Activated T-cell treated with anti-CD3 and anti-CD28 coated beads, Interleukin-2, amount 50 U/mL, for 1 hour (primary cell): ENCODE data around the gene DLGAP1.

Source experiments
- DNase-seq: peaks from one replicate; pipeline ENCODE4 v3.0.0-alpha.2; 2020

Gene DLGAP1

DNA sequence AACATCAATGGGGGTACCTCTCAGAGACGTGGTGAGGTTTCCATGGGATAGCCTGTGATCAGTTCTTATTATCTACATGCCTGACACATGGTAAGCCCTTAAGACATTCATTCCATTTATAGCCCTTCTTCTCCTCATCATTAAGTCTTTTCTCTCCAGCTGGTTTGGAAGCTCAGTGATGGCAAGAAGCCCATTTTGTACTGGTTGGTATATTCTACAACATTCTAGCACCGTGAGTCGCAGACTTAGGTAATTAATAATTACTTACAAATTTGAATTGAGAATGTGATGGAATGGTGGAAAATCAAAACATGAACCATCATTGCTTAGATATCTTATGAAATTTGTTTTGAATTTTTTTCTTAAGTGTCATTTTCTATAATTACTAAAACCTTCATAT lies 472.6 kb downstream of the DLGAP1 start:
- no peak for DNase-seq

DNA sequence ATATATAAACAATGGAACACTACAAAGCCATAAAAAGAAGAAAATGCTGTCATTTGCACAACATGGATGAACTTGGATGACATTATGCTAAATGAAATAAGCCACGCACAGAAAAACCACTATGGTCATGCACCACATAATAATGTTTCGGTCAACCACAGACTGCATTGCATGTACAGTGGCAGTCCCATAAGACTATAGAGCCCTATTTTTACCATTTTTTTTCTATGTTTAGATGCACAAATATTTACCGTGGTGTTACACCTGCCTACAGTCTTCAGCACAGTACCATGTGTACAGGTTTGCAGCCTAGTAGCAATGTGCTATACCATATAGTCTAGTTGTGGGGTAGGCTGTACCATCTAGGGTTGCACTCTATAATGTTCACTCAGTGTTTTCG lies 476.1 kb downstream of the DLGAP1 start:
- no peak for DNase-seq

DNA sequence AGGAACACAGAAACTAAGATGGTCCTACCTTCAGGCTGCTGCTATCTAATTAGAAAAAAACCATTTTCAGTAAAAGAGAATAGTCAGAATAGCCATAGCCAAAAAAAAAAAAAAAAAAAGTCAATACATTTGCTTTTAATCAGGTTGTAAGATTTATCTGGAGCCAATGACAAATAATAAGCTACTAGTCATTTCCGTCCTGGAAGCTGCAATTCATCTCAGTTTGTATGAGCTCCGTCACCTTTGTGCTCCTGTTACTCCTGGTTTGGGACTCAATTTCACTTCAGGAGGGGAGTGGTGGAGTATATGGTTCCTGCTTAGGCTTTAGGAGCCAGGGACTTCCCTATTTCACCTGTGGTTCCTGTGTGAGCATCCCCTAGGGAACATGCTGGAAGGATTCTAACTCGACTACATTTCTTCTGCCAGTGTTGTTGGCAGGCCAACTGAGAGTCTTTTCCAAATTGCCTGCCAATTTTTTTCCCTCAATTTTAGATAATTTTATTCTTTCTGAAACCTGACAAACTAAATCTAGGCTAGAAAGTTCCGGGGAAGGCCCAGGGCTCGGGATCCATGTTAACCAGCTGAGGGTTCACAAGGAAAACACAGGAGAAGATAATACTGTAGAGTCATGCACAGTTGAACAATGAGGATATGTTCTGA lies 481.8 kb downstream of the DLGAP1 start:
- DNase-seq: no peak

DNA sequence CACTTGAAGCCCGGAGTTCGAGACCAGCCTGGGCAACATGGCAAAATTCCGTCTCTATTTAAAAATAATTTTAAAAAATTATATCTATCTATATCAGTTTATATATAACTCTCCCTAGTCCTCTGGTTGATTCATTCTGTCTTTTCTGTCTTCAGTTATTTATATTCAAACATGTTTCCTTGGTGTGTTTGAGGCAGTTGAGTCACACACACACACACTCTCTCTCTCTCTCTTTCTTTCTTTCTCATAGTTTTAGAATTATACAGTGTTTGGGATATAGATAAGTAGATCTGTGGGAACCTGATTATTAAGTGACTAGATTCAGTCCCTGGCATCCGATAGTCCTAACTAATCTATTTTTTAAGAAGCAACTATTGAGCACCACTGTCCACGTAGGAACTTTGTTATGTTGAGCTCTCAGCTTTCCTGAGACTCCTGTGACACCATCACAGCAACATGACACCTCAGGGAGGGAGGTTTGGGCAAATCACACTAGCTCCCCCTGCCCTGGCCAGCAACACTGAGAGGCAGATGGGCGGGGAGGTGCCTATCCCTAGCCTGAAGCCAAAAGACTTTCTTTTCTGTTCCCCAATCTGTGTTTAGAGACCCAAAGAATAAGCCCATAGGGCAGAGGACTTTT lies 482.7 kb downstream of the DLGAP1 start:
- DNase-seq: no peak

DNA sequence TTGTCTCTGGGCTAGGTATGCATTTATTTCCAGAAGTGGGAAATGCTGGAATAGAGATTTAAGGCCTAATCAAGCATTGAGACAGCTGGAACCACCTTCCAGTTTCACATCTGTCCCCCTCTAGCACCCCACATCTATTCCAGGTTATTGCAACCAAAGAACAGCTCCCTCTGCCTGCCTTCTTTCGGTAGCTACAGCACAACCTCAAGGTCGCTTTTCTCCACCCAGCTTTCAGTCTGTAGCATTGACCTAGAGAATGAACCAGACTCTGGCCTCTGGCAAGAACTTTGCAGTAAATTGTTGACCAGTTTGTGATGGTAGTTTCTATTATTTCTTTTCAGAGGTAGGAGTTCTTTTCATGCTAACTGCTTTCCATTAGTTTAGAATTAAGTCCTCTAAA lies 484.2 kb downstream of the DLGAP1 start:
- DNase-seq: no peak

DNA sequence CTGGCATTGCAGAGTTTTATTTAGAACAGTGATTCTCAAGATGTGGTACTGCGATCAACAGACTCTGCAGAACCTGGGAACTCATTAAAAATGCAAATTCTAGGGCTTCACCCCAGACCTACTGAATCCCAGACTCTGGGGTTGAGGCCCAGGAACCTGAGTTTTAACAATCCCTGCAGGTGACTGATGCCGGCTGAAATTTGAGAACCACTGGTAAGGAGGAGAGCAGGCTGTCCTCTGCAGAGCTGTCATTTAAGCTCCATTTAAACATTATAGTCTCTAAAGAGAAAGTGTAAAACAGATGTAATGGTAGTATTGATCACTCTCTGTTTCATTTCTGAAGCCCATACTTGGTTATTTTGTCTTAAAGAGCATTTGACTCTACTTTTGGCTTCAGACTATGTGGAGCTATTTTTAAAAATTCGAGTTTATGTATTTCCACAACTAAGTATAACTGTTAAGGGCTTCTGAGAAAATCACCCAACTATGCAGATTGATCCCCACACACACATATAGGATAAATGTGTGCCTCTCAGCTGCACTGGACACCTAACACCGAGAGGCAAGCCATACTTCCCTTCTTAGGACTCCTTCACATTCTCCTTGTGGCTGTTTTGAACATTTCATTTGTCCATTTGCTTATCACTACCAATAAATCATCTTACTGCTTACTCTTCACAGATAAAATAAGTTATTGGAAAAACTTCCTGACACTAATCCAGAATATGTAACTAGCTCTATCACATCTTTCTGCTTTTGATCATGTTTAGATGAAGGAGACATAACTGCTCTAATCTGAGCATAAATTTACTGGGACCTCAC lies 487.5 kb downstream of the DLGAP1 start:
- DNase-seq: no peak

DNA sequence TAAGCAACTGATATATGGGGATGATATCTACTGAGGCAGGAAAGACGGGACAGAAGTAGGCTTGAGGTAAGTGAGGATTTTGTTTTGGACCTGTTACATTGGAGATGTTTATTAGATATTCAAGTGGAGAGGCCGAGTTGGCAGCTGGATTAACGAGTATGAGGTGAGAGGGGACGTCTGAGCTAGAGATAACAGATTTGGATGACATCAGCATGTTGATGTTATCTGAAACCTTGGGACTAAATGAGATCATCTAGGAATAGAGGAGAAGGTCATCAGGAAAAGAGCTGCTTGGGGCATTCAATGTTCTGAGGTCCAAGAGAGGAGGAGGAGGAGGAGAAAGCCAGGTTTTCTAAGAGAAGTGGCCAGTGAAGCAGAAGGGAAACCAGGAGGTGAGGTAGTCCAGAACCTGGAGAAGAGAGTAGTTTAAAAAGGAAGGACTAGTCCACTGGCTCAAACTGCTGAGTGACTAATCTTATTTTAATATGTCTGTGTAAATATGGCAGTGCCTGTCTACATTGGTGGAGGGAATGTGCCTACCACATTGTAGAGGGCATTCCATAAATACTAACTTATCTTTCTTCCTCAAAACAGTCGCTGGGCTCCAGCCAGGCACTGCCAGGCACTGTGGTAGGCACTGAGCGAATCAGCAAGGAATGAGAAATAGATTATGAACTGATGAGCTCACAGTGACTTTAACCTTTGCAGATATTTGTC lies 488.3 kb downstream of the DLGAP1 start:
- no peak for DNase-seq

DNA sequence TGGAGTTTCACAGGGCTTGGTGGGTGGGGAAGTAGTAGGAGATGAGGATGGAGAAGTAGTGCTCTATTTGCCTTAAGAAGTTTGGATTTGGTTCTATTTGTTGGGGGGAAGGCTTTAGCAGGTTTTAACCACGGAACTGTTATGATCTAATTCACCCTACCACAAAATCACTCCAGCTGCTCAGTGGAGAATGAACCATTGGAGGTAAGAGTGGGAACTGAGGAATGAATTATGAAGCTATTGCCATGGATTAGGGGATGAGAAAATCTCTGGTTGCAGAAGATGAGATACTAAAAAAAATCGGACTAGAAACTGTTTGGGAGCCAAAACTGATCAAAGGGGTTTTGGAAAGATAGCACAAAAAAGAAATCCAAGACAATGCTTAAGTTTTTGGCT lies 488.9 kb downstream of the DLGAP1 start:
- no peak for DNase-seq

DNA sequence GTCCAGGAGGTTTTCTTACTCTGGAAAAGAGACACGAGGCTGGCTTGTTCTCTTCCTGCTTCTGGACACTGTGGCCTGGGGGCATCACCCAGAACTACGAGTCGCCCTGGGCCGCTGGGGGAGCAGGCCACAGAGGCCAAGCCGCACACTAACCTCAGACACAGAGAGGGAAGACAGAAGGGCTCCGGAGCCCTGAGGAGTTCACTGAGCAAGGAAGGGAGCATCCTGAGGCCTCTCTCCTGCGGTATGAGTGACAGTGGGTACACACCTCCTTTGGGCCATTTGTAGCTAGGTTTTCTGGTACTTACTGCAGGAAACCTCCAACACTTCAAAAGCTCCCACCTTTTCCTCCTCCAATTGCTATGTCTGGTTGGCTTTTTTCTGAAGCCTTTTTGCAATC lies 494.1 kb downstream of the DLGAP1 start:
- DNase-seq: no peak

DNA sequence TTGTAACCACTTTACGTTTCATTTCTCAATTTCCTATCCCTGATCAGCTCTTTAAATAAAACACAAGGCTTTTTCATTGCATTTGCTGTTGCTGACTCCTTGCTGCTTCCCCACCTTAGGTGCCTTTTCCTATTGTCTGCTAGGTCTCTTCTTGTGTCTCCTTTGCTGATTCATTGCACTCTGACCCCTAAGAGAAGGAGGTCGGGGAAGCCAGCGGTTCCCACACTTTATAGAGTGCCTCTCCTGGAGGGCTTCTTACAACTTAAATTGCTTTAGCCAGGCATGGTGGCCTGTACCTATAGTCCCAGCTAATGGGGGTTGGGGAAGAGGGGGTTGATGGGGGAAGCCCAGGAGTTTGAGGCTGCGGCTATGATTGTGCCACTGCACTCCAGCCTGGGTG lies 495.0 kb downstream of the DLGAP1 start:
- DNase-seq: no peak

DNA sequence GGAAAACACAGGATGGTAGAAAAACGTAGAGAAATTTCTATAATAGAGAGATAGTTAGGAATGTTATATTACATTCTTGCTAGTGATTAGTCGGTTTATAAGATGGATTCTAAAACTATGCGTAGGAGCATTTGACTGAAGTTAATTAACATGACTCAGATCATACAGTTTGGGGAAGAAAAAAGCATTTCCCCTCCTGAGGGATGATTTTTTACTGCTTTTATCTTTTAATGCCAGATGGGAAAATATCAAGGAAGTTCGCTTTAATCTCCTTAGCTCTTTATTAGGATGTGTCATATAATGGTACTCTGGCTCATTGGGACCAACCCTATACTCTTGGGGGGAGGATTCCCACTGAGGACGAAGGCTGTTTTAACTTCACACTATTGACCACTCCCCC lies 503.1 kb downstream of the DLGAP1 start:
- no peak for DNase-seq

DNA sequence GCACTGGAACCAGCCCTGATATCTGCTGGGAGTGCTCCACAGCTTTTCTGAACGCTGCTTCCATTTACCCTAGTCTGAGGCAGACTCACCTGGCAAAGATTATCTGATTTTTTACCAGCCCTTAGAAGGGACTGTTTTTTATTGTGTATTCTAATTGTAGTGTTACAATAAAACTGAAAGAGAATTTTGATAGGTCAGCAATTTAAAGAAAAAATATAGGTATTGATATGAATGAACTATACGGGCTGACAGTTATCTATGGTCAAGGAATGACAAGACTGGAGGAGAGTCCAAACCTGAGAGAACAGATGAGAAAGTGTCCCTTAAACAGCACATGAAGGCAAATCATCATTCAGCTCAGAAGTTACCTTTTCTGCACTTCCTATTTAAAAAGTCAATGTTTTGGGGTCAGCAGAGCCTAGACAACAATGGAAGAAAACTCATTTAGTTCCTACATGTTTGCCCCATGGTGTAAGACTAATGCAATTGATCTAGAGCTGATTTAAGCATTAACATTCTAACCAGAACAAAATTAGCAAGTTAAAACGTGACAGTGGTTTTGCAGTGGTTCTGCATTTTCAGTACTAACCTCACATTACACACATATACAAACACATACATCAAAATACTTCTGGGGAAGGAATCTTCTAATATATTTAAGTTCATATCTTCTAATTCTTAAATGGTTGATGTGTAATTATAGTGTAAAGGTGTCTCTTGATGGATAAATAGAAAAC lies 504.3 kb downstream of the DLGAP1 start:
- no peak for DNase-seq

DNA sequence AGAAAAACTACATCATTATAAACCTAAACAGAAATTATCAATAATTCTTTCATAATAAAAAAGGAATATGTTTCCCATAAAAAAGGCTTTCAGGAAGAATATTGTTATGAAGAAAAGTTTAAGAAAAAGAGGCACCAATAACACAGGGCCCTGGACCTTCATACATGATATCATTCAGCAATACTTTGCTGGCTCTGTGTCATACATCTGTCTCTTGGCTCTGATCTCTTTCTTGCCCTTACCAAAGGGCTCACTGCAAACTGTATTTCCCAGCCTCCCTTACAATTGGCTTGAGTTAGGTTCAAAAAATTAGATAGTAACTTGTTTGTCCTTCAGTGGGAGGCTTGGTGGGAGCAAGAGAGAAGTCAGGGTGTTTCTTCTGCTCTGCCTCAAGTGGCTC lies 506.1 kb downstream of the DLGAP1 start:
- no peak for DNase-seq

DNA sequence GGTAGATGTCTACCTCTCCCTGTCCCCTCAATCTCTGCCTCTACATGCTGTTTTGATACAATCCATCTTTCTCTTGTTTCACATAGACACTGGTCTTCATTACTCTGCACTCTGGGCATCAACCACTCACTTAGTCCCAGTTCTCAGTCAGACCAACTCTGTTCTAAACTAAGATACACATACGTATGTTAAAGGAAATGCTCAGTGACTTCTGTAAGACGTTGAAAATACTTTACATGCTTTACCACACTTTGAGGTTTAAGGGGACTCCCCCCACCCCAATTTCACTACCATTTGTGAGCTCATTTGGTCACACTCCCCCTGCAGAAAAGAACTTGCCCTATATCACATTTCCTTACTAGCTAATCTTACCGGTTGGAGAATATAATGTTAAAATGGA lies 507.7 kb downstream of the DLGAP1 start:
- DNase-seq: no peak

DNA sequence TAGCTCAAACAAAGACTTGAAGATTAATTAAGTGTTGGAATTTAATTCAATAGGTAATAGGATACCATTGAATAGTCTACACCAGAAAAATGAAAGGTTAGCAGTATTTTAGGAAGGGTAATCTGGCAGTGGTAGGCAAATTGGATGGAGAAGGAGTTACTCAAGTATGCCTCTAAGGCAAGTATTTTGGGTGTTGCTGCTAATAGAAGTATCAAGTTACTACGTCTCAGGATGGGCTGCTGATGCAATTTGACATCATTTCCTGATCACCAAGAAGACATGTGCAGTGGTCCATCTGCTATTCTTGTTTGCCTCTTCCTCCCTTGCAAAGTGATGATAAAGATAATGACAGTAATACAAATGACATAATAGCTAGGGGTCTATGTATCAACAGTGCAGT lies 519.8 kb downstream of the DLGAP1 start:
- DNase-seq: no peak

DNA sequence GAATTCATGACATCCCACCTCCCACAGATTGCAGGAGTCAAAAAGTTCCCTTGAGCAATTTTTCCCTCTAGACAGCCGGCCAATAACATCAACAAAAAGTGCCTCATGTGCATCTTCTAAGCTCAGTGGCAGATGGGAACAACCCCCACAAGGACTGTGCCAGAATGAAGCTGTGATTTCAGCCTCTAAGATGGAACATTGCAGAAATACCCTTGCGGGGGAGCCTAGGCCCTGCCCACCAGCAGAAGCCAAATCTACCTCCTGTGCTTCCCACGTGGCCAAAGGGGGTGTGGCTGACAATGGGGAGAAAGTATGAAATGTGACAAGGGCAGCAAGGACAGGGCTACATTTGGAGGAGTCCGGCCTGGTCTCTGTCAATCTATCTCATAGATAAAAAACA lies 522.8 kb downstream of the DLGAP1 start:
- DNase-seq: no peak

DNA sequence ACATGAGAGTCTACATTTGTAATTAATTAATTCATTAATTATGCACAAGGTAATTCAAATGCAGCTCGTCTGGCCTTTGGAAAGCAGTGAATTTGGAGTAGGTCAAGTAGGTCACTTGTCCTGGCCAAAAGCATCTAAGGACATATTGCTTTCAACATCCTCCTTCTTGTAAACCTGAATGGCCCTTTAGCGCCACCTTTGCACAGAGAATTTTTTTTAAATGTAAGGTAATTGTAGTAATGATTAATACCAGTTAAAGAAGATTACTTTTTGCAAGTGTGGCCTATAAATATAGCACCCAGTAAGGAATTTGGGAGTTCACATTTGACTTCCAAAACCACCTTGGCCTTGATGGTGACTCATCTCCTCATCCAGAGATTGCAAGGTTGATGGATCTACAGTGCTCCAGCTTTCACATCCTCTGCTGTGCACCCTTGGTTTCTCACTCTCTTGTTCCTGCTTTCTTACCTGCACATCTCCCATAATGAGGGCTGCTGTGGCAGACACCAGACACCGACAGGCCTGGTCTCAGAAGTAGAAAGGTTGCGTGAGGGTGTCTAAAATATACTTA lies 523.5 kb downstream of the DLGAP1 start:
- DNase-seq: no peak

DNA sequence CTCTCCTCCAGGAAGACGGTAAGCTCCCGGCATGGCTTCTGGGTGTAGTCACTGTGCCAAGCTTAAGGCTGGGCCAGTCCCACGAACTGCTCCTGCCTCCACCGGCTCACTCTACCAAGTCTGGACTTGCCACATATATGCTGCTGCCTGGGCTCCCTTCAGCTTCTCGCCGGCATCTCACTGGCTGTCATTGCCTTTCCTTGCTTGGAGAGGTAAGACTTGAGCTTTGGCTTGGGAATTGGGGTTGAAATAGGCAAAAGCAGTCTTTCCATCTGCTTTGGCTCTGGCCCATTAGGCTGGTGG lies 524.1 kb downstream of the DLGAP1 start:
- DNase-seq: no peak

DNA sequence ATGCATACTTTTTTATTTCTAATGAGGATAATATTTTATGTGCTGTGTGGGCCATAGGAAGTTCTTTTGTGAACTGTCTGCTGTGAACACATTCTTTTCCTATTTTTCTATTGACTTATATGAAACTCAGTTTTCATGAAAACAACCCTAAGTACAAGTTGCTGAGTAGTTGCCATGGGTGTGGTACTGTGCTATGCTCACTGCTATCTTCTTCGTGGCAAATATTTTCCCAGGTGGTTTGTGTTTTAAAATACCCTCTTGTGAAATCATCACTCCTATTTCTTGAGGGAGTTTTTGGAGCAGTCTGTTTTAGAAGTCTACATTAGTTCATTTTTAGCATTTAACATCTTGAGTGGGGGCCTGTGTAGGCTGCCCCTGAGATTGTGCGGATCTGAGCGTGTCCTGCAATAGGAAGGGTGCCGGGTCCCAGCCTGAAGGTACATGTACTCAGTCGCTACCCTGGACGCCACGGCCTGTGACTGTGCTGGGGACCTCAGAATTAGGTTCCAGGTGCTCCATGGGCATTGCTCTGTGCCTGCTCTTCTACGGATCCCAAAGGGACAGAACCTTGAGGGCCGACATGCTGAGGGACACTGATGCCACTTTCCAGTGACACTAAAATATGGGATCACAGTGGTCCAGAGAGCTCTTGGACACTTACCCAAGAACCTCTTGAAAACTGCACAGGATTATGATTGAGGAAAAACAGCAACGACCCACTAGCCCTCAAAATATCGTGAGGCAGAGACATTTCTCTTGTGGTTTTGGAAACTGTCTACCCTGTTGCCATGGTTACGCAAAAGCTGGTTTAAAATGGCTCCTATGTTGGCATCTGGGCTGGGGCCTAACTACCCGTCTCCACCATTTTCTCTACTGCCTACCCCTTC lies 524.7 kb downstream of the DLGAP1 start:
- no peak for DNase-seq

DNA sequence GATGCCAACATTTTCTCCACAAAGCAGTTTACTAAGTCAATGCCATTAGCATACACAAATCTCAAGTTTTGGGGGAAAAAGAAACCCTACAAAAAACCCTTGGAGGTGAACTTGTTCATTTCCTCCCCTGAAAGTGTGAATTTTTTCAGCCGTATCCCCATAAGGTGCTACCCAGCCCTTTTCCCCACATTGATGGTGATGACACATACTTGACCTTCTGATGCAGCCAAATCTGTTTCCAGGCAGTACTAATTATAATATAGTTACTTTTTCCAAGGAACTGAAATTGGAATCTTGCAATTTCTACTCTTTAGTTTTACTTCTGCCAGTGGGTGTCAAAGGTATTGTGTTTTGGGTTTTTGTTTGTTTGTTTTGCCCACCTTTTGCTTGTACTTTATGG lies 530.7 kb downstream of the DLGAP1 start:
- DNase-seq: no peak

DNA sequence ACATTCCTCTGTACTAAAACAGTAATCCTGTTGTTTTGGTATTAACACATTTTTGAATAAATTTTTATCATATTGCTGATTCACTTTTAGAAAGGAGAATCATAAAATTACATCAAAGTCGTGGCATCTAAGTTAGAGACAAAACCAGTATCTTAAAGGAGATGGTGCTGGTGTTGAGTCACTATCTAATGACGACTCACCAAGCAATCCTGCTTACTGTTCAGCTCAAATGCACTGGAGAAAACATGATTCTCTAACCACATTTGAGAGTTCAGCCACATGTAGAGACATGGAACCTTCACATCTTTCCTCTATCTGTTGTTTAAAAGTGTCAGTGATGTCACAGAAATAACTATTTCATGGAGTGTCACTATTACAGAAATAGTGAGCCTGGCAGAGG lies 531.4 kb downstream of the DLGAP1 start:
- no peak for DNase-seq

DNA sequence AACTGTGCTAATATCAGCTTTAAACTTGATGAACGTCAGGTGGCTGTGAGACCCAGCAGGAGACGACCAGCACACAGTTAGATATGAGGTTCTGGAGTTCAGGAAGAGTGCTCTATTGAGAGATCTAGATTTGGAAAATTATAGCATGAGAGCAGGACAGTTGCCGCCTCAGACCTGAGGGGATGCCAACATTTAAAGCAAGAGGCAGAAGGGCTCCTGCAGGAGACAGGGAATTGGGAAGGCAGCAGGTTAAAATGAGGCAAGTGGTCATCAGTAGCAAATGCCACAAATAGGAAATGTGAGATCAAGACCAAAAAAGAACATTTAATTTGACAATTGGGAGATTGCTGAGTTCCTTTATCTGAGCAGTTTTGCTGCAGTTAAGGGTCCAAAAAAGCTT lies 533.3 kb downstream of the DLGAP1 start:
- no peak for DNase-seq
